Endothelial cell of umbilical vein (primary cell): ENCODE results near the gene CFAP77.

Source experiments
- GATA2 ChIP-seq: IDR thresholded peaks from 2 replicates; pipeline ENCODE4 v1.7.0; 2011; ENCODE audit warnings: low read depth, mild to moderate bottlenecking, moderate library complexity, mixed read lengths, low read length; ENCODE audit not compliant: insufficient read length, insufficient read depth
- MYC ChIP-seq: IDR thresholded peaks from one replicate; pipeline ENCODE4 v1.6.1; 2011; ENCODE audit warnings: mild to moderate bottlenecking, low read depth, low read length
- POLR2A ChIP-seq: IDR thresholded peaks from 2 replicates; pipeline ENCODE4 v1.6.1; 2012; ENCODE audit warnings: low read depth, mild to moderate bottlenecking, control low read depth, low read length

- TF ChIP-seq GATA2 (no peak), POLR2A (no peak), MYC (no peak)
Observed at GRCh38 chr9:132494857-132495256, 84.8 kb downstream of the CFAP77 start.
